Measurements from ENCODE around the gene OASL. TPM values are rescaled to one million over a fixed set of nuclear protein-coding genes. Genes with fewer than 3 reads are reported as not detected.

OASL gene
- total and polyA plus RNA-seq, 2 of the 4 experiments (the other 2 are of a cell fraction): under 0.01 to 0.05 TPM

GRCh38 chr12:120994589-120995337 lies 44.3 kb downstream of the OASL start:
- Histone ChIP-seq H3K79me1 (ENCODE audit: low read depth in 1 of 2, low read length in 2 of 2) (no peaks in the 10 kb centered on the region), H3K4me1 (ENCODE audit: control insufficient read depth, insufficient read depth, low read length) (peaks cover 4% of the 10 kb centered on the region; the same call in 1 of the 2 replicates), H4K91ac (ENCODE audit: insufficient read depth, low read depth, low read length) (no peak overlapping the region), H3K36me3 (ENCODE audit: control insufficient read depth, insufficient read depth, low read length) (no peaks in the 10 kb centered on the region), H2BK20ac (ENCODE audit: low read depth, low read length) (no peak overlapping the region), H3K9me1 (ENCODE audit: insufficient read depth, low read length) (no peaks in the 10 kb centered on the region), H2BK15ac (ENCODE audit: low read depth, low read length) (no peak overlapping the region), H3K27ac (ENCODE audit: insufficient read depth, low read length) (no peak overlapping the region), H3K4ac (ENCODE audit: low read depth, low read length) (no peak overlapping the region), H3K4me2 (ENCODE audit: low read depth, low read length) (no peak overlapping the region), H3K9me3 (ENCODE audit: control insufficient read depth, insufficient read depth, low read length) (no peaks in the 10 kb centered on the region; the same call in 1 of the 2 replicates), H4K5ac (ENCODE audit: low read depth, low read length) (no peak overlapping the region), H4K8ac (ENCODE audit: low read depth in 2 of 2, low read length in 2 of 2) (no peak overlapping the region), H2BK5ac (ENCODE audit: low read depth, low read length, poor library complexity, severe bottlenecking) (peak overlapping the region; percentile 28), H2BK120ac (ENCODE audit: low read depth, low read length) (no peak overlapping the region), H3K14ac (replicated peaks; ENCODE audit: low read depth, low read length) (no peak overlapping the region; the same call in 1 of the 2 replicates), H4K20me1 (ENCODE audit: insufficient read depth, low read length) (no peaks in the 10 kb centered on the region), H3K4me3 (ENCODE audit: insufficient read depth, low read depth, low read length) (no peak overlapping the region), H3K9ac (ENCODE audit: low read depth, low read length) (no peak overlapping the region), H2AFZ (replicated peaks; ENCODE audit: low read length, poor library complexity) (no peak overlapping the region), H2AK9ac (replicated peaks; ENCODE audit: low read depth, low read length, poor library complexity) (no peak overlapping the region), H3K18ac (ENCODE audit: low read depth, low read length) (no peak overlapping the region), H3K23ac (ENCODE audit: low read depth, low read length) (no peak overlapping the region), H3K27me3 (ENCODE audit: control insufficient read depth, insufficient read depth, low read length) (peaks cover 10% of the 10 kb centered on the region; the same call in 1 of the 2 replicates), H2AK5ac (ENCODE audit: low read depth, low read length) (no peak overlapping the region), H3K56ac (ENCODE audit: extremely low read depth, insufficient read depth, low read length) (no peak overlapping the region)
- ChIA-PET POLR2A (ENCODE audit: unreplicated experiment) (no interaction called here), CTCF (no interaction called here)
- ATAC-seq (ENCODE audit: low read depth): no peak
- in situ Hi-C loops (cut with MboI; ENCODE audit: low sequenced_read_pairs) (no loop called here), intact Hi-C loops (cut with micrococcal nuclease) (no loop called here), dilution Hi-C loops (cut with HindIII; ENCODE audit: low sequenced_read_pairs, unreplicated experiment) (no loop called here)
- BruUV-seq (replicated peaks): no TSS peak
- no peak for TF ChIP-seq CTCF (conservative IDR thresholded peaks at IDR 0.05; ENCODE audit: low read depth, low read length)
- no peak for TF ChIP-seq RAD21 (IDR thresholded peaks at IDR 0.05; ENCODE audit: low read length)
- TF ChIP-seq FOS (IDR thresholded peaks at IDR 0.05; ENCODE audit: low read depth, low read length): no peak
- no peak for TF ChIP-seq MXI1 (IDR thresholded peaks at IDR 0.05; ENCODE audit: borderline replicate concordance, low read depth, low read length)
- DNase-seq: no peak
- WGBS, 2 experiments (ENCODE audit: extremely low coverage in 2 of 2, insufficient read length in 1 of 2): 57 to 100% methylated on average over 1 to 2 of the region's 2 CpGs

All from IMR-90 (cell line).